GM19351 (cell line): ENCODE data around the gene ZNHIT6.

Source experiments
- ATAC-seq: cut with Tn5 transposase; IDR thresholded peaks from one replicate; pipeline ENCODE4 v1.9.1; 2021; ENCODE audit warnings: mild to moderate bottlenecking, moderate library complexity; ENCODE audit not compliant: unreplicated experiment

Gene ZNHIT6

DNA sequence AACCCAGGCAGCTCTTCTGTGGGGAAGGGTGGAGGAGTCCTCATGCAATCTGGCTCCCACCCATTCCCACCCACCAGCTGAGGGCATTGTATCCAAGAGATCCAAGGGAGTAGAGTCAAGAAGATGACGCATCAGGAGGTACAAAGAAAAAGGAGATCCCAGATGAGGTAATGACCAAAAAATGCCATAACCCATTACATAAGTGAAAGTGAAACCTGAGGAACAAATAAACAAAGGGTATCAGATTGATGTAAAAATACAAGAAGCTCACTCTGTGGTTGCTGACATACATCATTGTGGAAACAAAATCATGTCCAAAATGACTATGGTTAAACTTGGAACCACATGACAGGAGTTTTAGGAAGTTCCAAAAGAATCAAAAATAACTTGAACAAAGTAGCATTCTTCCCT, 85.2 kb downstream of the ZNHIT6 start:
- no peak for ATAC-seq

DNA sequence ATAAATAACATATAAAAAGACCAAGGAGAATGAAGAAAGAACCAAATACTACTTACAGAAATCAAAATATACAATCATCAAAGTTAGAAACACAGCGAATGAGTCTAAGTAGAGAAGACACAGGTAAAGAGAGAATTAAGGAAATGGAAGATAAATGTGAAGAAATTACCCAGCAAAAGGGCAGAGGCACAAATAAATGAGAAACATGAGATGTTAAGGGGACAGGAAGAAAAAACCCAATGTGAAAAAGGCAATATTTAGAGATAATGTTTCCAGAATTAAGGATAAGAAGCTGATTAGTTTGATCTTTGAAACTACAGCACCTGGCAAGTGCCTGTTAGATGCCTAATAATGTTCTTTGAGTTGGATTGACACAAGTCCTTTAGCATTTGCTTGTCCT, 86.8 kb downstream of the ZNHIT6 start:
- no peak for ATAC-seq

DNA sequence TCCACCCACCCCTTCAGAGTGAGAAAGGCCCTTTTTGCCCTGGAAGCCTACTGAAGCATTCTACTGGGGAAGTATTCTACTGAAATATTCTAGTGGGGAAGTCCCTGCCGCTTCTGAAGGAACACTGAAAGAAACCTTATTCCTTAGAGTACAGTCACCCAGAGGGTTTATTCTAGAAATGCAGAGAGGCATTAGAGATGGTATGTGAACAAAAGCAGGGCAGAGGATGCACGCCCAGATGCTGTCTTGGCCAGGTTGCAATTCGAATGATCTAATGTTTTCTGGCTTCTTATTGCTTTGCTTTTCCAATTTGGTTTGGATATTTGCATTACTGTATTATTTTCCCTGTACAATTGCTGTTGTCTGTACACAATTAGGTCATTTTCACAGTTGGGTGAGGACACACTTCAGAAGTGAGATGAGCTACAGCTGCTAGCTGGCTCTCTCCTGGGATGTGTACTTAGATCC, 90.6 kb downstream of the ZNHIT6 start:
- no peak for ATAC-seq

DNA sequence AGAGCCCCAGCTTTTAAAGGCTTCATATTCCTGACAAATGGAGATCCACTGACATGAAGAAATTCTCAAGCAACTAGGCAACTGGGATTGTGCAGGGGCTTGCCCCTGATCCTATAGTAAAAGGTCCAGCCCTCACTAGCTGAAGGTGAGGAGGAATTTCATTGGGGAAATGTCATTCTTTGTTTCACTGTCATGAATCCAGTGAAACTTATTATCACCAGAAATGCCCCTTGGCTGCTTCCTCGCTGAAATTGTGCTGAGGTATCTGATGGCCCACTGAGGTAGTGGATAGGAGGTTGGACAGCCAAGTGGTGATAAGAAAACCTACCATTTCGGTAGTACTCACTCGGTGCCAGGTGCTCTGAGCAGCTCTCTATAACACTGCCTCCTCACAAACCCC, 91.5 kb downstream of the ZNHIT6 start:
- ATAC-seq = no peak

DNA sequence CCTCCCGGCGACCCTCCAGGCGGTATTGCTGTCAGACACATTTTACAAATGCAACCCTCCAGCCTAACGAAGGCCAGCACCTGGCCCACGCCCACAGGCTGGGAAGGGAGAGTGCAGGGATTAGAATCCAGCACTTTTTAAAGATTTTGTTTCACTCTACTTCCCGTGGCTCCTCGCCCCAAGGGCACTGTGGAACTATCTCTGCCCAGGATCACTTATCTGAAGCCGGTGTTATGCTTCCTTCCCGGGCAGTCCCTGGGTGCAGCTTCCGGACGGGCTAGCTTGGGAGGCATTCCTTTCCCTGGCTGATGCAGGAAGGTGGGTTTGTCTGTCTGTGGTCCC, 91.9 kb downstream of the ZNHIT6 start:
- ATAC-seq = no peak

DNA sequence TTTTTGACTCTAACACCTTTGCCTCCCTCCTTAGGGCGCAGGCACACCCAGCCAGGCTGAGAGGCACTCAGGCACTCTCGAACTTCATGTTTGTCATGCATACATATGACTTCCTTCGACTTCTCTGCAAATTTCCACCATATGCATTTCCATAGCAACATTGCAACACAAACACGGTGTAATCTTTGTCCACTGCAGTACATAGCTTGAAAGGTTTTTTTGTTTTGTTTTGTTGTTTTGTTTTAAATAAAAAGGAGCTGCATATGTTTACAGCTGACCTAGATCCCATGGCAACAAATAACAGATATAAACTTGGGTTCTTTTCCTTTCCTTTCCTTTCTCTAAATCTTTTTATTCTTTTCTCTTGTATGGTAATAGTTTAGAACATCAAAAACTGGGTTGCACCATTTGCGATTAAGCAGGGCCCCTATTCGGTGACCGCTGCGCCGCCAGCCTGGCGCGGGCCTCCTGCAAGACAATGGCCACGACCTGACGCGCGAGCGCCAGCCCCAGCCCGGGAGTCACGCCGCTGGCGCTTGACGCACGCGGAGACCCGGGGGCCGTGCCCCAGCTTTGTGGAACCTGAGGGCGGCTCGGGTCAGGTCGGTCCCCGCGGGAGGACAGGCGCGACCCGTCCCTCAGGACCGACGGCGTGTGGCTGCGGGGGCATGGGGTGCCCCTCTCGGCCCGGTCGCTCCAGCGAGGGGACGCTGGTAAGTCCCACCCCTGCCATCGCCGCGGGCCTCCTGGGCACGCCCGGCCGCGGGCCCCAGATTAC, 92.5 kb downstream of the ZNHIT6 start:
- ATAC-seq = no peak

DNA sequence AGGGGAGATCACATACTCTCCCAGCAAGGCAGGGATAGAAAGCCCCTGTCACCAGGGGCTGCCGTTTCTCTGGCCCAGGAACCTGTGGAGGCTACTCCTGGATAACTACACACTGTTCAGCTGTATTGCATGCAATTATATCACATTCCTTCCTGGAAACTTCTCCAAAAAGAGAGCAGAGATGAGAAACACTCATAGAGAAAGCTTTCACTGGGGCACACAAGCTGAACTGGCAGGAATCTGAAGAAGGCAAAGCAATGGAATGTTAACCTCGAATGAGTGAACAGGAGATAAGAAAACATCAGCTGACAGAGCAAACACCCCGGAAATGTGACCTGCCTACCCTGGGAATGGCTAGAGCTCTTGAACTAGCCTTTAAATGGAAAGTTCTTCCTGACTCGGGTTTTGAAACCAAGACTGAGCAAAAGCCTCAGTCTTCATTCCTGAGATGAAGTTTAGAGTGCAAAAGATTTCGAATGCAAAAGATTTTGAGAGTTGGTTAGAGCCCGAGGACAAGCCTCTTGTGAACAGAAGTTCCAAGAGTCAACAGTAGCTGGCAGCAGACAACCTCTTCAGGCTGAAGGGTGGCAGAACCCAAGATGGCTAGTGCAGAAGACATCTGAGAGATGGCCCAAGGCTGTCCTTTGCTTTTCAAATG, 95.4 kb downstream of the ZNHIT6 start:
- peak; percentile 46 for ATAC-seq

DNA sequence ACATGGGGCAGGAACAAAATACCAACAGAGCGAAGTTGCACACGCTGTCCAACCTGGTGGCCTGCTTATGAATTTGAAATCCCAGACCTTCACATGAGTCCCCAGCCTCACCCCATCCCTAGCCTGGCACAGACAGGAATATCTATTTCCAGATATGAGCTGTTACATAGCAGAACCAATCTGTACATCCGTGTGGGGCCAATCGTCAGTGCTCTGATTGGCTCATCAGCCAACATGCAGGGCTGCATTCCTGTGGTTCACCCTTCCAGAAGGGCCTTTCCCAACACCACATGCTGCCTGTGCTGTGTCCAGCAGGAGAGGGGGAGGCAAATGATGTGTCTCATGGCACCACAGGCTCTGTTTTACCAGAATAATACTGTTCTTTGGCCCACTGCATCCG, 96.4 kb downstream of the ZNHIT6 start:
- no peak for ATAC-seq

DNA sequence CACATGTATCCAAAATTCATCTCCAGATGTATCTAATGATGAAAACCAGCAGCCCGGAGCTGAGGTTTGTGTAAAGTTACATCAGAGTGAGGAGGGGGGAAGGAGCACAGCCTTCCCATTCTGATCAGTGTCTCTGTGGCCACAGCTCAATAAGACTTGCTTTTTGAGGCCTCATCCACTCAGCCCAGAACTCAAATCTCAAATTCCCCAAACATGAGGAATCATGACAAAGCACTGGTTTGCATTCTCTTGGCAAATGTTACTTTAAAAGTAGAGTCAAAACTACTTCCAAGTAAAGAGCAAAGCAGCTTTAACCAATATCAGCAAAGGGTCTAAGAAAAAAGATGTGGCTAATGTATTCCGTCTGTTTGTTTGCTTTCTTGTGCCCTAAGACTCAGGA, 96.8 kb downstream of the ZNHIT6 start:
- ATAC-seq = no peak

DNA sequence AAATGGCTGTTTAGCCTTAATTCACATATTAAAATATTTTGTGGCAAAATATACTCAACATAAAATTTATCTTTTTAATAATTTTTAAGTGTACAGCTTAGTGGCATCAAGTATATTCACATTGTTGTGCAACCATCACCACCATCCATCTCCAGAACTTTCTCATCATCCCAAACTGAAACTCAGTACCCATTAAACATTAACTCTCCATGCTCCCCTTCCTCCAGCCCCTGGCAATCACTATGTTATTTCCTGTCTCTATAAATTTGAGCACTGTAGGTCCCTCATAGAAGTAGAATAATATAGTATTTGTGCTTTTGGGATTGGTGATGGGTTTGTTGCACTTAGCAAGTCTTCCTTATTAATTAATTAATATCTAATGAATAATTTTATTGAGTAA, 98.3 kb downstream of the ZNHIT6 start:
- no peak for ATAC-seq

DNA sequence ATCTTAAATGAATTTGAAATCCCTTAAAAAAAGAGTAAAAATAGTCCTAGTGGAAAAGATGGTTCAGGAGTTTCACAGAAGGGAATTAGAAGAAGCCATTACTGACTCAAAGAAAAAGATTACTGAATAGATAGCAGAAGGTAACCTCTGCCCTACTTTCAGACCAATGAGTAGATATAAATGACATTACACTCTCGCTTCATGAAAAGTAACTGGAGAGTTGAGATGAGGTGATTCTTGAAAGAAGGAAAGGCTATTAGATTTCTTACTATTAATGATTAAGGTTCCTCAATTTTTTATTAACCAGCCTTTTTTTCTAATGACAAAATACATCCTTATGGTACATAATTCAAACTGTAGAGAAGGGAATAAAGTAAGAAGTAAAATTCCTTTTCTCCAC, 99.4 kb downstream of the ZNHIT6 start:
- ATAC-seq = no peak

DNA sequence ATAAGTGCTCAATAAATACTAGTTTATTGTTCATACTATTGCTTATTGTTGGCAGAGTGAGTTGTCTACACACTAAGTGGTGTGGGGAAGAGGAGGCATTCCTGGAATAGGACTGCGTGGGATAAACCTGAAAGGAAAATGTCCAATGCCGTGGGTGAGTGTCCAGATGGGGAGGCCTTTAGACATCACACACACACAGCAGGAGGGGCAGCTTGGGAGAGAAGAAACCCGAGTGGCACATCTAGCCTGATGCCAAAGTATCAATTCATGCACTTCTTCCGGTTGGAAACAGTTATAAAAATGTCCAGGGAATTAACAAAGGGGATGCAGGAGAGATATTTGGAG, 100.3 kb downstream of the ZNHIT6 start:
- ATAC-seq = no peak

DNA sequence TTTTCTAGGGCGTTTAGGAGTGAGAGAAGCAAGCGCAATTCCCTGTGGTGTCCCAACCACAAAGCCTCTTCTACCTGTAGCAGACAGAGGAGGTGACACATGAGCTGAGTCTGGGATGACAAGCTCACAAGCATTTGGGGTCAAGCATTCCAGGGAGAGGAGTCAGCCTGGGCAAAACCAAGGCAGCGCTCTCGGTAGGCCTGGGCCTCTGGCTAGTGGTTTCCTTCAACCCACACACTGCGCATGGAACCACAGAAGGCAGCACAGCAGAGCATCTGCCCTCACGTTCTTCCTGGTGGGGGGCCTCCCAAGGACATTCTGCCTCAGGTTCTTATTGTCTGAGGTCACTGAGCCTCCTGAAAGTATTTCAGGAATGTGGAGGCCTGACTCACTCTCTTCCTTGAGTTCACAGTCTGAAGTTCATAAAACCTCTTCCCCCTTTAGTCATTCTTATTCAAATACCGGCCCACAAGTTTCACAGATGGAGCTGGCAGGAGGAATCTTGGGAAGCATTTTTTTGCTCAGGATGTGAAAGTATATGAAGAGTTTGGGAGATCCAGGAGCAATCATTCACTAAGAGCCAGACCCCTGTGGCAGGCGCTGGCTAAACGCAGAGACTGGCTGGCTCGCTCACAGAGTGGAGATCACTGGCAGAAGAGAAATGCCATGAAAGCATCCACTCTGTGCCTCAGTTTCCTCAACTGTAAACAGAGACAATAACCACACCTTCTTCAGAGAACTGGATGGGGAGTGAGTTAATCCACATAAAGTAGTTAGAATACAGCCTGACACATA, 100.9 kb downstream of the ZNHIT6 start:
- ATAC-seq = no peak

DNA sequence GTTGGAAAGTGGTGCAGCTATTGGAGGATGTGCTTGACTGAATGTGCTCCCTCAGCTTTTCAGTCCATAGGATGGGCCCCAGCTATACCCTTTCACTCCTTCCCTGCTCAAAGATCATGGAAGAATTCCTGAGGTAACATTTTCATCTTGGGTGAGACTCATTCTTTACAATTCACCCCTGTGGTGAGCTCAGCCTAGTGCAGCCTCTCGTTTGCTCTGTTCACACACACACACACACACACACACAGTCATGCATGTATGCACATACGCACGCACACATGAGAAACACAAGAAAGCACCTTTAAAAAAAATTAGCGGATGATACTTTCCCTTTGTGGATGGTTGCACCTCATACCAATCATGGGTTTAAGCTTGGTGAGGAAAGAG, 101.8 kb downstream of the ZNHIT6 start:
- ATAC-seq = no peak

DNA sequence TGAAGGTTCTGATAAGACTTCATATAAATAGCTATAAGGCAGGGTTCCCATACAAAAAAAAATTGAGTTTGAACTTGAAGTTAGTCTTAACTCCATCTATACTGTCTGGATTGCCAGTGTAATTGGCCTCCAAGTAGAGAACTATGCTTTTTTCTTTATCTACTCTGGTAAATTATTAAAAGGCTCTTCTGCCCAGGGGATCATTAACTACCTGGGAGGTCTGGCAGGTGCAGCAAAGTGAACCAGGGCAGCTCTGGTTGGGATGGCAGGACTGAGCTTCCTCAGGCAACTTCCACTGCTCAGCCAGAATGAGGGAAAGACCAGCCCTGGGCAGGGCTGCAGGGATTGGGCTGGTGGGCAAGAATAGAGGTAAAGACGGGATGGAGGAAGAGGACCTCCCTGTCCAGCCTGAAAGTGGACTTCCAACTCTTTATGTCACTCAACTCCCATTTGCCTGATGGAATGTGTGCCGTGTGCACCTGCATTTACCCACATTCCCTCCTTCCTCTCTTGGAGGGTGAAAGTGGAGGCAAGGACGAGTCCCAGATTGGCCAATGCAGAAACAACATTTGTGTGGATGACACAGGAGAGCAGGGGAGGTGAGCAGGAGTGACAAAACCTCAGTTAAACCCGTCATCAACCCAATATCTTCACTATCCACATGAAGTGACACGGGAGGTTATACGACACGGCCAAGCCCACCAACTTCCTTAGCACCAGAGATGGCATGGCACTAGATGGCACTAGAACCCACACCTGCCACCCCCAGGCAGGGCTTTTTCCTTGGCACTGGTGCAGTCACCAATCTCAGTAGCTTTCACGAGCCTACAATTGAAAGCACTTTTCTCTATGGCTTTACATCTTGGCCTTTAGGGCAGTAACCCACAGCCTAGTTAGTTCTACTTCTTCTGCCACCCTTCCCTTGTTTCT, 102.5 kb downstream of the ZNHIT6 start:
- ATAC-seq = no peak

DNA sequence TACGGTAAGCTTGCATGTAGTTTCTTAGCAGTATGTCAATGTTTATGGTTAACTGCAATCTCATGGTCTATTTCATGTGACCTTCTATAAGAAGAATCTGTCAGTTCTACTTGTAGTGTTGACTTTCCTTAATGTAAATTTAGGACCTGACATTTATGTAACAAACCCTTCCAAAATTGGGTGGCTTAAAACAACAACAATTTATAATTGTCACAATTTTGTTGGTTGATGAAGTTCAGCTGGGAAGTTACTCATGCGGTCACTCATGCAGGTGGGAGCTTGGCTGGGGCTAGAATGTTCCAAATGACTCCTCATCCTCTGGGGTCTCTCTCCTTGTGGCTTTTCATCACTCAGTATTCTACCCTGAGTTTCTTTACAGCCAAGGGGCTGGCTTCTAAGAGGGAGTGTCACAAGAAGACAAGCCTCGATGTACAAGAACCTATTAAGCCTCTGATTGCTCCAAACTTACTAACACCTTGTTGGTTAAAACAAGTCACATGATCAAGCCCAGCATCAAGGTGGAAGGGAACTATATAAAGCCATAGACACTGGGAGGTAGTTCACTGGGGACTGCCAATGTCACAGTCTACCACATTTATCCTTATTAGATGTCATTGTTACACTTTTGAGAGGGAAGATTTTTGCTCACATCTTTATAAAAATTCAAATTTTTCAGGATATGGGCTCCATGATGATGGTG, 103.8 kb downstream of the ZNHIT6 start:
- no peak for ATAC-seq

DNA sequence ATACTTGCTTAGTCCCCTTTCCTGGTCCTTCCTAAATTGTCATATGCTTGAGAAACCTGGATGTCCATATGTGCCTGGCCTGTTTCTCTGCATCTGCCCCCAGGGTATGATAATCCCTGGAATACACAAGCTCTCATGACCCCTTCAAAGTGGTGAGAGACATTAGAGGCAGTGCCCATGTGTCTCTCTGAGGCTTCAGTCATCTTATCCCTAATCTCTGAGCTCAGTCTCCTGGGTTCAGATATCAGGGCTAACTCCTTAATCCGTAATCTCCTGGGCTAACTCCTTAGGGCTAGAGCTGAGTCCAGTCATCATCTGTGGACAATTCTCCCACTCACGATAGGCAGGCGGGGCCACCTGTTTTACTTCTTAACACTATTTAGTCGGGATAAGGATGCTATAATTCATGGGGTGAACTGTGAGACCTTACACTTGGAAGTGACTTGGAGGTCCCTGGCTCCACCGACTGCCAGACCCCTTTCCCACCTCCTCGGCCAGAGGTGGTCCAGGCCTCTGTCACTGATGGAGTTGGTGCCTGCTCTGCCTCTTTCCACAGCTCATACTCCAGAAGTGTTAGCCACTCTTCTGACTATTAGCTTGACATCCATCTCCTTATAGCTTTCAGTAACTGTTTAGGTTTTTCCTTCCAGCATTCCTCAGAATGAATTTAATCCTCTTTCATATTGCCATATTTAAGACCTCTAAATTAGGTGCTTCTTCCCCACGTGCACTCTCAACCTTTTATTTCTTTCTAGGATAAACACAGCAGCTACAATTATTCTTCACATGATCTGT, 105.0 kb downstream of the ZNHIT6 start:
- ATAC-seq = no peak

DNA sequence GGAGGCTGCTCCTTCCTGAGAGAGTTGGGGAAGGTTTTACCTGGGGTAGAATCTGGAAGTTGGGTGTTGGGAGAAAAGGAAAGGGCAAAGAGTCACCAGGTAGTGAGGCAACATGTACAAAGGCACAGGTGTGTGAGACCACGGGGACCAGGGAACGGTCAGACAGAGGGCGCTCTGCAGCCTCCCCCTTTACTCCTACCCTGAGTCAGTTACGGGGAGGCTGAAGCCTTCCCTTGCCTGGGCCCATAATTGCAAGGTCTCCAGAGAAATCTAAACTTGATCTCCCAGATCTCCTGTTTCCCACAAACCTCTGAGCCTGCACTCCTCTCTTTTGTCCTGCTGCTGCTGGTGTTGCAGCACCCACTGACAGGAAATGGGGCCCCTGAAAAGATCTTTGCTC, 105.7 kb downstream of the ZNHIT6 start:
- no peak for ATAC-seq

DNA sequence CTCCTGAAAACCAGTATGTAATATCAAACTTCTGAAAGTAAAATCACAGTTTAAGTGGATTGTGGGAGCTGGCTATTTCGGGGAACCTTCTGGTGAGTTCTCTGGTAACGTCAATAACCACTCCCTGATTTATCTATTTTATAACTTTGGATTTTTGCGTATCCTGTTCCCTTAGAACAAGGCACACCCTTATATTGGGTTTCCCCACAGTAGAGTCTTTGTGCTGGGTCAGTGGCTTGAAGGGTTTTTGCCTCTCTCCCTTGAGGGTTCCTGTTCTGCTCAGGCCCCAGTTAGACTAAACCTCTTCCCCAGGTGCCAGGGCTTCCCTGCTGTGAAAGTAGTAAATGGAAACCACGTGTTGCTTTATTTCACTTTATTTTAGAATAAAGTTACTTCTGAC, 106.3 kb downstream of the ZNHIT6 start:
- no peak for ATAC-seq

DNA sequence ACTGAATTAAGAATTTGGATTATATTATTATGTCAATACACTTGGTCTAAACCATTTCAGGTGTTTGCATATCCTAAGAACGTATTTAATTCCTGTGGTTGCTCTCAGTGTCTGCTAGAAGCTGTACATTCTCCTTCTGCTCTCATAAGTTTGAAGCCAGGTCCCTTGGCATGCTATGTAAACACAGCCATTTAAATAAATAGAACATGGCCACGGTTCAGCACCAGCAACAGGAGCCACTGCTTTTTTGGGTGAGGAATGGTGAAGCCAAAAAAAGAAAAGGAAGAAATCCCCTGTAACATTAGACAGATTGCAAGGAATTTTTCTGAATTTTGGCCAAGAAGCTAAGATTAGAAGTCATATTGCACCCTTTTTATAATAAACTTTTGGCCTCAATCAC, 108.6 kb downstream of the ZNHIT6 start:
- no peak for ATAC-seq
